Suprapubic skin (tissue), 4 donors: ENCODE results near the gene COG3.

Experiments
- EP300 ChIP-seq: sonication (generic); formaldehyde crosslinking; IDR thresholded peaks from one replicate; pipeline ENCODE4 v1.6.1; 2017; ENCODE audit warnings: antibody characterized with exemption
- POLR2A ChIP-seq, 2 donors: fragments of 450-650 bp; IDR thresholded peaks; one replicate each; pipeline ENCODE4 v1.6.1; 2017; ENCODE audit warnings: antibody characterized with exemption in 2 of 2, mild to moderate bottlenecking in 2 of 2, moderate library complexity in 2 of 2
- POLR2AphosphoS5 ChIP-seq, 3 donors: sonication (generic); formaldehyde crosslinking; IDR thresholded peaks; one replicate each; pipeline ENCODE4 v1.6.1; 2017; ENCODE audit warnings: antibody characterized with exemption in 3 of 3
- TF ChIP-seq, protein P1 (sequence below), 2 donors: fragments of 200-600 bp in 1 of 2; fragments of 450-650 bp in 1 of 2; sonication (generic) in 1 of 2; IDR thresholded peaks; one replicate each; pipeline ENCODE4 v1.5.1; 2016 to 2019; ENCODE audit warnings: antibody characterized with exemption in 2 of 2, mild to moderate bottlenecking in 1 of 2, moderate library complexity in 1 of 2

DNA sequence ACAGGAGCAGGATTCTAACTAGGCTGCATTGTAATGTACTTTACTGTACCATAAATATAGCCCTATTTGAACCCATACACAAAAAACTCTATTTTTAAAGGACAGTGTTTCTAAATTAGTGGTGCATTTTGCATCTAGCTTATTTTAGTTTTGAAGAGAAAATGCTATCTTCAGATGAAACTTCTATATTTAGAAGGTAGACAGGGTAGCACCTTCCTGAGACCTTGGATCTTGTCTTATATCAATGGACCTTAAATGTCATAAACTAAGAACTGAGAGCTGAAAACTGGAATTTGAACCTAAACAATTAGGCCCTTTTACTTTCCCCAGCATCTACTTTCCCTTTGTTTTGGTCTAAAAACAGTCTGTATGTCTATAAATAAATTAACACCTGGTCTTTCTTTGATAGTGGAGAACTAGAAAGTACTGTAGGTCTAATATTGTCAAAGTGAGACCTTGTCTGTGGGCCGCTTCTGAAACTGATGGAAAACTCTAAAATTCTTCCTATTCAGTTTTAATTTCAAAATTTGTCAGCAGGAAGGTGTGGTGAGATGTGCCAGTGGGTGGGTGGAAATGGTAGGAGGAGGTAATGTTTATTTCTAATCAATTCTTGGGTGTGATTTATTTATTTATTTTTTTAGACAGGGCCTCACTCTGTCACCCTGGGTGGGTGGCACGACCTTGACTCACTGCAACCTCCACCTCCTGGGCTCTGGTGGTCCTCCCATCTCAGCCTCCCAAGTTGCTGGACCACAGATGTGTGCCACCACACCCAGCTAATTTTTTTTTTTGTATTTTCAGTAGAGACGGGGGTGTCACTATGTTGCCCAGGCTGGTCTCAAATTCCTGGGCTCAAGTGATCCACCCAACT lies 10.1 kb downstream of the COG3 start:
- TF ChIP-seq, protein P1, sequence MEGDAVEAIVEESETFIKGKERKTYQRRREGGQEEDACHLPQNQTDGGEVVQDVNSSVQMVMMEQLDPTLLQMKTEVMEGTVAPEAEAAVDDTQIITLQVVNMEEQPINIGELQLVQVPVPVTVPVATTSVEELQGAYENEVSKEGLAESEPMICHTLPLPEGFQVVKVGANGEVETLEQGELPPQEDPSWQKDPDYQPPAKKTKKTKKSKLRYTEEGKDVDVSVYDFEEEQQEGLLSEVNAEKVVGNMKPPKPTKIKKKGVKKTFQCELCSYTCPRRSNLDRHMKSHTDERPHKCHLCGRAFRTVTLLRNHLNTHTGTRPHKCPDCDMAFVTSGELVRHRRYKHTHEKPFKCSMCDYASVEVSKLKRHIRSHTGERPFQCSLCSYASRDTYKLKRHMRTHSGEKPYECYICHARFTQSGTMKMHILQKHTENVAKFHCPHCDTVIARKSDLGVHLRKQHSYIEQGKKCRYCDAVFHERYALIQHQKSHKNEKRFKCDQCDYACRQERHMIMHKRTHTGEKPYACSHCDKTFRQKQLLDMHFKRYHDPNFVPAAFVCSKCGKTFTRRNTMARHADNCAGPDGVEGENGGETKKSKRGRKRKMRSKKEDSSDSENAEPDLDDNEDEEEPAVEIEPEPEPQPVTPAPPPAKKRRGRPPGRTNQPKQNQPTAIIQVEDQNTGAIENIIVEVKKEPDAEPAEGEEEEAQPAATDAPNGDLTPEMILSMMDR (IDR thresholded peaks at IDR 0.05) = no peak
- no peak for TF ChIP-seq POLR2AphosphoS5 (IDR thresholded peaks at IDR 0.05)
- TF ChIP-seq EP300 = no peak
- no peak for TF ChIP-seq POLR2A (IDR thresholded peaks at IDR 0.05)
